HG03342 (cell line): ENCODE data around the gene EZR.
"Not testable (repeated sequence)": the region's sequence is repeated elsewhere in the genome, so short reads cannot be mapped to it uniquely, and the experiment has no call there.

Experiments used
- ATAC-seq: cut with Tn5 transposase; IDR thresholded peaks from one replicate; pipeline ENCODE4 v1.9.1; 2021; ENCODE audit warnings: mild to moderate bottlenecking, moderate library complexity; ENCODE audit not compliant: unreplicated experiment

Gene EZR

GRCh38 chr6:158843751-158844683, 24.8 kb upstream of the EZR start:
- no peak for ATAC-seq

GRCh38 chr6:158841358-158841757, 22.2 kb upstream of the EZR start:
- ATAC-seq, result no peak

DNA sequence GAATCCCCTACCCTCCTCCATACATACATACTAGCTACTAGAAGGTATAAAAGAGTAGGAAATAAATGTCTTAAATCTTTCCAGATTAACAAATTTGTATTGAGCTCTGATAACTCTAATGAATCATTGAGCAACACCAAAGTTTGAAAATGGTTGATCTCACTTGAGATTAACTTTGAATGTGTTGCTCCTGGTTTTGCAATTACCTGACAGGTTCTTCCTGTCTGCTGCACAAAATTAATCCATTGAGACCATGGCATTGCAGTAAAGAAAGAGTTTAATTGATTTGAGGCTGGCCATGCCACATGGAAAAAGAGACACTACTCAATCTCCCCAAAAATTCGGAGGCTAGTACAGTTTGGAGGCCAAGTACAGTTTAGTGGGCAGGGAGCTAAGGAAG, 21.3 kb upstream of the EZR start:
- ATAC-seq, result no peak

DNA sequence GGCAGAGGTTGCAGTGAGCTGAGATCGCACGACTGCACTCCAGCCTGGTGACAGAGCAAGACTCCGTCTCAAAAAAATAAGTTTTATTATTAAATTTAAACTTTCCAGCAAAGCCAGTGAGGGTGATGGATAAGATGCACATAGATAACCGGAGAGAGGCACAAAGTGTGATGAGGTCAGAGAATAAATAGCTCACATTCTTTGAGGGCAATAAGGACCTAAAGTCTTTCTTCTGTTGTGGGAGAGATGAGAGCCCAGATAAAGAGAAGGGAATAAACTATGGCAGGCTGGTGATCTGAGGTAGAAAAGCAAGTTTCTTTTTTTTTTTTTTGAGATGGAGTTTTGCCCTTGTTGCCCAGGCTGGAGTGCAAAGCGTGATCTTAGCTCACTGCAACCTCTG, 20.6 kb upstream of the EZR start:
- no peak for ATAC-seq

DNA sequence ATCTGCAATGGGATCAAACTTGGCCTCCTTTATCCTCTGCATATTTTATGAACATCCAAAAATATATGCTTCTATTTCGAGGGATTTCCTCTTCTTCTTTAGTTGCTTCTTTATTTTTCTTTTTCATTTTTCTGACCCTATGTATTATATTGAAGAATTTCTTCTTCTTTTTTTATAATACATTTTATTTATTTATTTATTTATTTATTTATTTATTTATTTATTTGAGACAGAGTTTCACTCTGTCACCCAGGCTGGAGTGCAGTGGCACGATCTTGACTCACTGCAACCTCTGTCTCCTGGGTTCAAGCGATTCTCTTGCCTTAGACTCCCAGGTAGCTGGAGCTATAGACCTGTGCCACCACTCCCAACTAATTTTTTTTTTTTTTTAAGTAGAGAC, 19.6 kb upstream of the EZR start:
- not testable (repeated sequence) for ATAC-seq

- no peak for ATAC-seq
These were observed 18.8 kb upstream of the EZR start for GRCh38 chr6:158837684-158838625.

- no peak for ATAC-seq
These were observed 17.6 kb upstream of the EZR start for GRCh38 chr6:158836625-158837311.

DNA sequence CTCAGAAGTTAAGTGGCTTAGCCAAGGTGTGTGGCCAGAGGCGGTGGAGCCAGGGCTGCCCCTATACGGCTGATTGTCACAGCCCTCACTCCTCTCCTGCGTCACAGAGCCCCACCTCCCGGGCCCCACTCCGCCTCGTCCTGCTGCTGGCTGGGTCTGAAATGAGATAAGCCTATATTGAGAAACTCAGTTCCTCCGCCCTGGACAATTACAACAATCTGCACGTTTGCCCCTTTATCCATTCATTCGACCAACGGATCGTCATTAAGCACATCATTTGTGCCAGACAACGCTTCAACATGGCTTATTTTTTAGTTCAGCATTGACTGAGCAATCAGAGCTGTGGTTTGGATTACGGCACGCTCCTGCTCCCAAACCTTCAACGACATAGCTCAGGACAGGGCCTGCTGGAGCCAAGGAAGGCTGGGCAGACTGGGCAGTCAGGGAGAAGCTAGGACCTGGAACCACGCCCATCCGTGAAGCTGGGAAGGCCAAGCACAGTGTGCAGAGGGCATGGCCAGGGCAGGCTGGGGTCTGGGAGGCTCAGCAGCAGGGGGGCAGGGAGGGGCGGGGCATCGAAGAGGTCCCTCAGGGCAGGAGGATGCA, 16.6 kb upstream of the EZR start:
- no peak for ATAC-seq

- no peak for ATAC-seq
These were observed 15.7 kb upstream of the EZR start for GRCh38 chr6:158834675-158835385.

GRCh38 chr6:158832807-158833206, 13.6 kb upstream of the EZR start:
- not testable (repeated sequence) for ATAC-seq

- ATAC-seq, result no peak
These were observed 12.9 kb upstream of the EZR start for GRCh38 chr6:158832026-158832425.

- ATAC-seq, result no peak
These were observed 12.4 kb upstream of the EZR start for GRCh38 chr6:158831571-158831970.

DNA sequence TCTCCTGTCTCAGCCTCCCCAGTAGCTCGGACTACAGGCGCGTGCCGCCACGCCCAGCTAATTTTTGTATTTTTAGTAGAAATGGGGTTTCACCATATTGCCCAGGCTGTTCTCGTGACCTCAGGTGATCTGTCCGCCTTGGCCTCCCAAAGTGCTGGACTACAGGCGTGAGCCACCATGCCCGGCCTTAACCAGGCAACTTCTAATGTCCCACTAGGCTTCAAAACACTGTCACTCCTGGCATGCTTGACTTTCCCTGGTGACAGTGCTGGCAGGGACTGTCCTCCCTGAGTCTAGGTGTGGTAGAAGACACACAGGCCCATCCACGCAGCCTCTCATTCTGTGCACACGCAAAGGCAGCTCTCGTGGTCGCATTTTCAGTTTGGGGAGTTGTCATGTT, 11.6 kb upstream of the EZR start:
- no peak for ATAC-seq

GRCh38 chr6:158828807-158829206, 9.6 kb upstream of the EZR start:
- ATAC-seq, result no peak

GRCh38 chr6:158826819-158827501, 7.8 kb upstream of the EZR start:
- ATAC-seq, result peak; percentile 64

DNA sequence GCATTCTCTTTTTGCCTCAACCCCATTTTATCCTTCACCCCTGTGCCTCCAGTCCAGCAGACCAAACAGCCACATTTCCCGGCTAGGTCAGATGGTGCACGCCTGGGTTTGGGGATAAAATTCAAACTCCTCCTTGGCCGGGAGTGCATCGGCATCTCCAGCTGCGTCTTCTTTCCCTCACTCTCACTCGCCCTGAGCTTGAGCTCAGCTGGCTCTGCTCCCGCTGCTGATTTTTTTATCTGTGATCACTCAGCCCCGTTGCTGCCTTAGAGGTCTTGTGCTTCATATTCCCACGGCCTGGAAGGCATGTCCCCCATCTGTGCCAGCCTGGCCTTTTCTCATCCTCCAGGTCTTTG, 6.8 kb upstream of the EZR start:
- ATAC-seq, result no peak

- ATAC-seq, result no peak
These were observed 6.1 kb upstream of the EZR start for GRCh38 chr6:158825038-158825950.

DNA sequence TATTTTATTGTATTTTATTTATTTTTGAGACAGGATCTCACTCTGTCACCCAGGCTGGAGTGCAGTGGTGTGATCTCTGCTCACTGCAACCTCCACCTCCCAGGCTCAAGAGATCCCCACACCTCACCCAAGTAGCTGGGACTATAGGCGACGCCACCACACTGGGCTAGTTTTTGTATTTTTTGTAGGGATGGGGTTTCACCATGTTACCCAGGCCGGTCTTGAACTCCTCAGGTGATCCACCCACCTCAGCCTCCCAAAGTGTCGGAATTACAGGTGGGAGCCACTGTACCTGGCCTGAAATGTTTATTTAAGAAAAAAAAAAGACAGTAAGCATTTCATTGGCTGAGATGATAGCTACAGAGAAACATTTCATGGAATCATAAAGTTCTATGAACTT, 4.4 kb upstream of the EZR start:
- not testable (repeated sequence) for ATAC-seq
